Parathyroid adenoma (tissue), 2 donors: Measurements from ENCODE around the gene NELFB.

Experiments used
- H2AFZ ChIP-seq: fragments of 300-600 bp; sonication (generic); one replicate; pipeline ENCODE4 v1.7.0; 2017; ENCODE audit warnings: antibody characterized with exemption, mild to moderate bottlenecking
- H3K27ac ChIP-seq: fragments of 300-600 bp; sonication (generic); one replicate; pipeline ENCODE4 v1.7.0; 2017
- H3K27me3 ChIP-seq: fragments of 300-600 bp; sonication (generic); one replicate; pipeline ENCODE4 v1.7.0; 2017; ENCODE audit warnings: low read length; ENCODE audit not compliant: control insufficient read depth, insufficient read depth
- H3K36me3 ChIP-seq: fragments of 300-600 bp; sonication (generic); one replicate; pipeline ENCODE4 v1.7.0; 2017; ENCODE audit warnings: low read length; ENCODE audit not compliant: control insufficient read depth, insufficient read depth
- H3K4me1 ChIP-seq: fragments of 300-600 bp; sonication (generic); one replicate; pipeline ENCODE4 v1.7.0; 2017; ENCODE audit warnings: control low read depth
- H3K4me2 ChIP-seq: fragments of 300-600 bp; sonication (generic); one replicate; pipeline ENCODE4 v1.7.0; 2017; ENCODE audit warnings: low read length
- H3K4me3 ChIP-seq: fragments of 300-600 bp; sonication (generic); one replicate; pipeline ENCODE4 v1.7.0; 2017; ENCODE audit warnings: low read depth, low read length
- H3K79me2 ChIP-seq: fragments of 300-600 bp; sonication (generic); one replicate; pipeline ENCODE4 v1.7.0; 2017; ENCODE audit warnings: control low read depth
- H3K9ac ChIP-seq: fragments of 300-600 bp; sonication (generic); one replicate; pipeline ENCODE4 v1.7.0; 2017; ENCODE audit warnings: mild to moderate bottlenecking
- H3K9me3 ChIP-seq: fragments of 300-600 bp; sonication (generic); one replicate; pipeline ENCODE4 v1.7.0; 2017; ENCODE audit warnings: low read length; ENCODE audit not compliant: control insufficient read depth
- CTCF ChIP-seq: fragments of 300-600 bp; sonication (generic); IDR thresholded peaks from one replicate; pipeline ENCODE4 v1.7.0; 2017; ENCODE audit warnings: antibody characterized with exemption, mild to moderate bottlenecking
- donor health status: primary hyperparathyroidism.

NELFB gene

GRCh38 chr9:137243626-137244485 lies 11.3 kb upstream of the NELFB start:
- Histone ChIP-seq H3K36me3 (no peaks in the 10 kb centered on the region), H3K79me2 (no peaks in the 10 kb centered on the region), H2AFZ (no peak overlapping the region), H3K9ac (no peak overlapping the region), H3K27me3 (no peaks in the 10 kb centered on the region), H3K9me3 (no peaks in the 10 kb centered on the region), H3K4me1 (peaks cover 2% of the 10 kb centered on the region), H3K4me3 (no peak overlapping the region), H3K27ac (no peak overlapping the region), H3K4me2 (no peak overlapping the region)
- TF ChIP-seq CTCF: no peak

- no peaks in the 10 kb centered on the region for H3K36me3 ChIP-seq
- no peak overlapping the region for H3K4me2 ChIP-seq
- H3K79me2 ChIP-seq: no peaks in the 10 kb centered on the region
- H3K27me3 ChIP-seq: no peaks in the 10 kb centered on the region
- no peaks in the 10 kb centered on the region for H3K9me3 ChIP-seq
- H3K4me3 ChIP-seq: no peak overlapping the region
- H3K4me1 ChIP-seq: peaks cover 2% of the 10 kb centered on the region
- H3K27ac ChIP-seq: no peak overlapping the region
- no peak overlapping the region for H2AFZ ChIP-seq
- no peak for TF ChIP-seq CTCF
- no peak overlapping the region for H3K9ac ChIP-seq
Measured at GRCh38 chr9:137244486-137245449, 10.4 kb upstream of the NELFB start.

- no peaks in the 10 kb centered on the region for H3K9me3 ChIP-seq
- peaks cover 2% of the 10 kb centered on the region for H3K4me1 ChIP-seq
- H3K4me2 ChIP-seq: no peak overlapping the region
- no peak overlapping the region for H3K4me3 ChIP-seq
- no peaks in the 10 kb centered on the region for H3K36me3 ChIP-seq
- no peak overlapping the region for H3K27ac ChIP-seq
- no peaks in the 10 kb centered on the region for H3K27me3 ChIP-seq
- no peaks in the 10 kb centered on the region for H3K79me2 ChIP-seq
- no peak for TF ChIP-seq CTCF
- H3K9ac ChIP-seq: no peak overlapping the region
- no peak overlapping the region for H2AFZ ChIP-seq
Measured at GRCh38 chr9:137245450-137246421, 9.4 kb upstream of the NELFB start.

- H3K27me3 ChIP-seq: no peaks in the 10 kb centered on the region
- peaks cover under 1% of the 10 kb centered on the region for H3K4me1 ChIP-seq
- H3K4me2 ChIP-seq: no peak overlapping the region
- no peak for TF ChIP-seq CTCF
- no peak overlapping the region for H3K27ac ChIP-seq
- H2AFZ ChIP-seq: no peak overlapping the region
- no peak overlapping the region for H3K4me3 ChIP-seq
- H3K36me3 ChIP-seq: no peaks in the 10 kb centered on the region
- no peaks in the 10 kb centered on the region for H3K9me3 ChIP-seq
- H3K9ac ChIP-seq: no peak overlapping the region
- no peaks in the 10 kb centered on the region for H3K79me2 ChIP-seq
Measured at GRCh38 chr9:137247135-137247915, 7.8 kb upstream of the NELFB start.
